ENCODE data around the gene GAREM1. TPM values are rescaled to one million over a fixed set of nuclear protein-coding genes. Genes with fewer than 3 reads are reported as not detected.

The GAREM1 gene
- total RNA-seq, 2 donors from 2014 or later, result 12.0 to 15.4 TPM

DNA sequence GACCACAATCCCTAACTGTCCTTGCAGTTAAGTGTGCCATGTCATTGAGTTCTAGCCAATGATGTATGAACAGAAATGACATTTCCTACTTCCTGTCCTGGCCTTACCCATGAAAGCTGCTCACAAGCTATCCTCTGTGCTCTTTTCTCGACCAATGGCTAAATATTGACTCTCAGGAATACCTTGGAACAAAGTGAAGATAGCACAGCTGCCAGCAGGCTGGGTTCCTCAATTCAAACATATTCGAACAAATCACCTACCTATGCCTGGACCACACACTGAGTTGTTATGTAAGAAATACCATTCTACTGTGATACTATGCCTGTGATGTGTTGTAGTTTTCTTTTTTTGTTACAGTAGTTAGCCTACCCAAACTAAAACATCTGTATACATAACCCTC, 65.1 kb downstream of the GAREM1 start:
- no peak for DNase-seq (ENCODE audit: low spot score)
- TF ChIP-seq, protein P1, sequence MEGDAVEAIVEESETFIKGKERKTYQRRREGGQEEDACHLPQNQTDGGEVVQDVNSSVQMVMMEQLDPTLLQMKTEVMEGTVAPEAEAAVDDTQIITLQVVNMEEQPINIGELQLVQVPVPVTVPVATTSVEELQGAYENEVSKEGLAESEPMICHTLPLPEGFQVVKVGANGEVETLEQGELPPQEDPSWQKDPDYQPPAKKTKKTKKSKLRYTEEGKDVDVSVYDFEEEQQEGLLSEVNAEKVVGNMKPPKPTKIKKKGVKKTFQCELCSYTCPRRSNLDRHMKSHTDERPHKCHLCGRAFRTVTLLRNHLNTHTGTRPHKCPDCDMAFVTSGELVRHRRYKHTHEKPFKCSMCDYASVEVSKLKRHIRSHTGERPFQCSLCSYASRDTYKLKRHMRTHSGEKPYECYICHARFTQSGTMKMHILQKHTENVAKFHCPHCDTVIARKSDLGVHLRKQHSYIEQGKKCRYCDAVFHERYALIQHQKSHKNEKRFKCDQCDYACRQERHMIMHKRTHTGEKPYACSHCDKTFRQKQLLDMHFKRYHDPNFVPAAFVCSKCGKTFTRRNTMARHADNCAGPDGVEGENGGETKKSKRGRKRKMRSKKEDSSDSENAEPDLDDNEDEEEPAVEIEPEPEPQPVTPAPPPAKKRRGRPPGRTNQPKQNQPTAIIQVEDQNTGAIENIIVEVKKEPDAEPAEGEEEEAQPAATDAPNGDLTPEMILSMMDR (IDR thresholded peaks at IDR 0.05), result no peak
- H3K27ac ChIP-seq, result no peak overlapping the region
- H3K36me3 ChIP-seq, result no peaks in the 10 kb centered on the region
- H3K4me3 ChIP-seq, result no peak overlapping the region
- H3K4me1 ChIP-seq (ENCODE audit: control insufficient read depth in 1 of 2, low read depth in 2 of 2), result peaks cover 10 to 17% of the 10 kb centered on the region in 2 donors
- H3K9me3 ChIP-seq, result no peaks in the 10 kb centered on the region
- ATAC-seq (ENCODE audit: insufficient number of reproducible peaks, low FRiP score, low read depth), result no peak
- no peaks in the 10 kb centered on the region for H3K27me3 ChIP-seq (replicated peaks; ENCODE audit: insufficient read depth)

DNA sequence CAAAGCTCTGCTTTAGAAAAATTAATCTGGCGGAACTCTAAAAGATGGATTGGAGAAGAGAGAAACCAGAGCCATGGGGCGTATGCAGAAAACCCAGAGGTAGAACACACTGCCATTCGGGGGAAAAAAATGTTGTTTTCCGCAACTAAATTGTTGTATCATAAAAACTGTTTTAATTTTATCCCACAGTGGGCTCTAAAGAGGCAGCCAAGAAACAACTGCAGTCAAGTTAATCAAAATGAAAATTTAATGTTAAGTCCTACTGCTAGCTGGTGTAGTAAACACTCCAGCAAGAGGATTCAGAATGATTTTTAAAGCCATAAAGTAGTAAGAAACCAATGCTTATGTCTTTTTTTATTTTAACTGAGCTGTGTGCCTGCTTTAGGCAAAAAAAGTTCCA, 69.1 kb downstream of the GAREM1 start:
- DNase-seq (ENCODE audit: low spot score) (no peak), ATAC-seq (ENCODE audit: insufficient number of reproducible peaks, low FRiP score, low read depth) (no peak)
- no peak overlapping the region for H3K27ac ChIP-seq
- H3K9me3 ChIP-seq, result no peaks in the 10 kb centered on the region
- H3K4me3 ChIP-seq, result no peak overlapping the region
- peaks cover 10 to 17% of the 10 kb centered on the region in 2 donors for H3K4me1 ChIP-seq (ENCODE audit: control insufficient read depth in 1 of 2, low read depth in 2 of 2)
- H3K27me3 ChIP-seq (replicated peaks; ENCODE audit: insufficient read depth), result no peaks in the 10 kb centered on the region
- H3K36me3 ChIP-seq, result no peaks in the 10 kb centered on the region
- TF ChIP-seq, protein P1 (IDR thresholded peaks at IDR 0.05), result no peak

DNA sequence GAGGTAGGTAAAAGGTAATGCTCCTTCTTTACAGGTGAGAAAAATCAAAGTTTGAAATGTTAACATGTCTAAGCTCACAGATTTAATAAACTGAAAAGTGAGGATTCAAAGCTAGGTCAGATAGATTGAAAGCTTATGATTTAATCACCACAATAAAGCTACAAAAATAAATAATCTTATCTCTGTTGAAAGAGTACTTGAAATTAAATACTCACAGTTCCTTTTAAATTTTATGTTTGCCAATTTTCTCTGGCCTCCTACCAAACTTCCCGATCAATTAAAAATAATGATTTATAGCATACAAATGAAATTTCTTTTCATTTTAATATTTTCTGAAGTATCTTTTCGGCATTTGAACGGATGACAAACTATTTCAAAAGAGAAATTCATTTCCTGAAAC, 77.3 kb downstream of the GAREM1 start:
- H3K9me3 ChIP-seq, result no peaks in the 10 kb centered on the region
- no peak overlapping the region for H3K4me3 ChIP-seq
- H3K36me3 ChIP-seq, result no peaks in the 10 kb centered on the region
- no peaks in the 10 kb centered on the region for H3K27me3 ChIP-seq (replicated peaks; ENCODE audit: insufficient read depth)
- DNase-seq (ENCODE audit: low spot score) (no peak), ATAC-seq (ENCODE audit: insufficient number of reproducible peaks, low FRiP score, low read depth) (no peak)
- no peak overlapping the region for H3K27ac ChIP-seq
- TF ChIP-seq, protein P1 (IDR thresholded peaks at IDR 0.05), result no peak
- peaks cover 0 to 3% of the 10 kb centered on the region in 2 donors for H3K4me1 ChIP-seq (ENCODE audit: control insufficient read depth in 1 of 2, low read depth in 2 of 2)

DNA sequence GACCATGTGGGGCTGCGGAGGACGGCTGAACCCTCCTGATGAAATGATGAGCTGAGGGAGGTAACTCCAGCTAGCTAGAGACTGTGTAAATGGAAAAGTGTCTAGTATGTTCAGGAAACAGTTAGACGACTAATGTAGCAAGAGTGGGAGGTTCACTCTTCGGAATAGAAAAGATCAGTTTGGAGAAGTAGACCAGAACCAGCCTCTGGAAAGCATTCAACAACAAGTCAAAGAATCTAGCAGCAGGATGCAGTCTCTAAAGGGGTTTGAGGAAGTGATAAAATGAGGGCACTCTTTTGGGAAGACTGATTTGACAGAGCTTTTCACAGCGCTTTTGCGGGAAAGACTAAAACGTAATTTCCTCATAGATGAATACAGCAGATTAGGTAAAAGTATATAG, 79.6 kb downstream of the GAREM1 start:
- DNase-seq (ENCODE audit: low spot score) (no peak), ATAC-seq (ENCODE audit: insufficient number of reproducible peaks, low FRiP score, low read depth) (no peak)
- H3K9me3 ChIP-seq, result no peaks in the 10 kb centered on the region
- no peaks in the 10 kb centered on the region for H3K36me3 ChIP-seq
- no peak overlapping the region for H3K27ac ChIP-seq
- TF ChIP-seq, protein P1 (IDR thresholded peaks at IDR 0.05), result no peak
- H3K27me3 ChIP-seq (replicated peaks; ENCODE audit: insufficient read depth), result no peaks in the 10 kb centered on the region
- H3K4me3 ChIP-seq, result no peak overlapping the region
- peaks cover 3 to 6% of the 10 kb centered on the region in 2 donors for H3K4me1 ChIP-seq (ENCODE audit: control insufficient read depth in 1 of 2, low read depth in 2 of 2)

DNA sequence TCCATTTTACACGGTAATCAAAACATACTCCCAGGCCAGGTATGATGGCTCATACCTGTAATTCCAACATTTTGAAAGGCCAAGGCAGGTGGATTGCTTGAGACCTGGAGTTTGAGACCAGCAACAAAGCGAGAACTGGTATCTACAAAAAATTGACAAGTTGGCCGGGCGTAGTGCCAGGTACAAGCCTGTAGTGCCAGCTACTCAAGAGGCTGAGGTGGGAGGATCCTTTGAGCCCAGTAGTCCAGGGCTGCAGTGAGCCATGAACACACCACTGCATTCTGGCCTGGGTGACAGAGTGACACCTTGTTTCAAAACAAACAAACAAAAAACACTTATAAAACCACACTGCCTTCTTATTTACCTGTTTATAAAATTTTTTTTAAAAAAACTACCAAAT, 80.8 kb downstream of the GAREM1 start:
- H3K36me3 ChIP-seq, result no peaks in the 10 kb centered on the region
- TF ChIP-seq, protein P1 (IDR thresholded peaks at IDR 0.05), result no peak
- no peak for ATAC-seq (ENCODE audit: insufficient number of reproducible peaks, low FRiP score, low read depth)
- no peak for DNase-seq (ENCODE audit: low spot score)
- no peak overlapping the region for H3K4me3 ChIP-seq
- H3K27ac ChIP-seq, result no peak overlapping the region
- no peaks in the 10 kb centered on the region for H3K27me3 ChIP-seq (replicated peaks; ENCODE audit: insufficient read depth)
- peaks cover 3 to 15% of the 10 kb centered on the region in 2 donors for H3K4me1 ChIP-seq (ENCODE audit: control insufficient read depth in 1 of 2, low read depth in 2 of 2)
- no peaks in the 10 kb centered on the region for H3K9me3 ChIP-seq
